ENCODE results near the gene GNPTG. TPM values are rescaled to one million over a fixed set of nuclear protein-coding genes. Genes with fewer than 3 reads are reported as not detected.

Gene GNPTG
- total and polyA plus RNA-seq, 9 of the 15 experiments (the other 6 are each of a cell fraction or from before 2014, with no cell fraction given): 0.69 to 33.3 (median 13.6) TPM

DNA sequence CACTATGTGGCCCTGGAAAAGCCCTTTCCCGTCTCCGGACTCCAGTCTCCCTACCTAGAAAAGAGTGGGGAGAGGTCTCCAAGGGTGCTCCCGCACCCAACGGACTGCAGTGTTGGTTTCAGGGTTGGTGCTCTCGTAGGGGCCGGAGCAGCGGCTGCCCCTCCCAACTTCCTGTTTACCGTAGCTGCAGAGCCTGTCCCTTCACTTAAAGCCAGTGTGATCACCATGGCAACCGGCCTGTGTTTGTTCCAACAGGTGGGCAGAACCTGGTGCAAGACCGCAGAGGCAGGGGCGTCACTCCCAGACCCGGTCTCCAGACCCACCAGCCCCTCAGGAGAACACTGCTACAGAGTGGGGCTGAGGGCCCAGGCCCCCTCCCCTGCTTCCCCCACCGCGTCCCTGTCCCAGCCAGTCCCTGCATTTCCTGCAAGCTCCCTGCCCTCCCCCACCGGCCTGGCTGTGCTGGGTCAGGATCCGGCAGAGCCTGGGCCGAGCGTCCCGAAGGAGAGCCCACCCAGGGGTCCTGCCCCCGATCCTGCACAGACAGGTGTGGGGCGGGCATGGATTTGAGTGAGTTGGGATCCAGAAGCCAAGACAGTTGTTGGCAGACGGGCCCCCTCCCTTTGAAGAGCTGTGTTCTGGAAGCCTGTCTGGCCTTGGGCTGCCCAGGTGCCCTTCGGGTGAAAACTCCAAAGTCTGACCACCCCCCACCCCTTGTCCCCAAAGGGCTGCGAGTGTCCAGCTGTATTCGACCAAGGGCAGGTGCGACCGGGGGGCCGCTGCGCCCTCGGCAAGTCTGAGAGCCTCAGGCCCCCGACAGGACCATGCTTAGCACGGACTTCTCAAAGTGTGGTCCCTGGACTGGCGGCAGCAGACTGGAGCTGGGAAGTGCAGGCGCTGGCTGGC, 19.8 kb upstream of the GNPTG start (continued):
- TF ChIP-seq ZBTB40 (IDR thresholded peaks at IDR 0.05): 0 out of 2 replicates have a peak, but pooled peaks have one; percentile 42
- TF ChIP-seq ZBTB40 (CRISPR knock-in tag; IDR thresholded peaks at IDR 0.05): no peak
- TF ChIP-seq FOXA1 (IDR thresholded peaks at IDR 0.05; ENCODE audit: borderline replicate concordance): no peak
- TF ChIP-seq ZFX (CRISPR knock-in tag; IDR thresholded peaks at IDR 0.05): peak; percentile 41; the same call in 1 of the 2 replicates
- no peak for TF ChIP-seq ZNF224 (CRISPR knock-in tag; IDR thresholded peaks at IDR 0.05)
- TF ChIP-seq ELF1 (tag; IDR thresholded peaks at IDR 0.05): peak; percentile 61
- TF ChIP-seq KLF16 (IDR thresholded peaks at IDR 0.05): no peak
- TF ChIP-seq TGIF2 (CRISPR knock-in tag; IDR thresholded peaks at IDR 0.05): no peak
- TF ChIP-seq MCM2 (IDR thresholded peaks at IDR 0.05; ENCODE audit: low read depth): no peak
- no peak for TF ChIP-seq CREBBP (IDR thresholded peaks at IDR 0.05; ENCODE audit: low read depth, low read length)
- TF ChIP-seq TSC22D4 (tag; IDR thresholded peaks at IDR 0.05): no peak
- TF ChIP-seq ETV1 (tag; conservative IDR thresholded peaks at IDR 0.05; ENCODE audit: low read depth): peak; percentile 50; the same call in 1 of the 2 replicates
- TF ChIP-seq PTTG1 (tag; IDR thresholded peaks at IDR 0.05; ENCODE audit: low read depth): no peak
- TF ChIP-seq, protein P1, sequence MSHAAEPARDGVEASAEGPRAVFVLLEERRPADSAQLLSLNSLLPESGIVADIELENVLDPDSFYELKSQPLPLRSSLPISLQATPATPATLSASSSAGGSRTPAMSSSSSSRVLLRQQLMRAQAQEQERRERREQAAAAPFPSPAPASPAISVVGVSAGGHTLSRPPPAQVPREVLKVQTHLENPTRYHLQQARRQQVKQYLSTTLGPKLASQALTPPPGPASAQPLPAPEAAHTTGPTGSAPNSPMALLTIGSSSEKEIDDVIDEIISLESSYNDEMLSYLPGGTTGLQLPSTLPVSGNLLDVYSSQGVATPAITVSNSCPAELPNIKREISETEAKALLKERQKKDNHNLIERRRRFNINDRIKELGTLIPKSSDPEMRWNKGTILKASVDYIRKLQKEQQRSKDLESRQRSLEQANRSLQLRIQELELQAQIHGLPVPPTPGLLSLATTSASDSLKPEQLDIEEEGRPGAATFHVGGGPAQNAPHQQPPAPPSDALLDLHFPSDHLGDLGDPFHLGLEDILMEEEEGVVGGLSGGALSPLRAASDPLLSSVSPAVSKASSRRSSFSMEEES (CRISPR knock-in tag; IDR thresholded peaks at IDR 0.05): no peak
- TF ChIP-seq, protein P2, sequence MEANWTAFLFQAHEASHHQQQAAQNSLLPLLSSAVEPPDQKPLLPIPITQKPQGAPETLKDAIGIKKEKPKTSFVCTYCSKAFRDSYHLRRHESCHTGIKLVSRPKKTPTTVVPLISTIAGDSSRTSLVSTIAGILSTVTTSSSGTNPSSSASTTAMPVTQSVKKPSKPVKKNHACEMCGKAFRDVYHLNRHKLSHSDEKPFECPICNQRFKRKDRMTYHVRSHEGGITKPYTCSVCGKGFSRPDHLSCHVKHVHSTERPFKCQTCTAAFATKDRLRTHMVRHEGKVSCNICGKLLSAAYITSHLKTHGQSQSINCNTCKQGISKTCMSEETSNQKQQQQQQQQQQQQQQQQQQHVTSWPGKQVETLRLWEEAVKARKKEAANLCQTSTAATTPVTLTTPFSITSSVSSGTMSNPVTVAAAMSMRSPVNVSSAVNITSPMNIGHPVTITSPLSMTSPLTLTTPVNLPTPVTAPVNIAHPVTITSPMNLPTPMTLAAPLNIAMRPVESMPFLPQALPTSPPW (CRISPR knock-in tag; IDR thresholded peaks at IDR 0.05): peak; percentile 87
- TF ChIP-seq BCL6 (CRISPR knock-in tag; IDR thresholded peaks at IDR 0.05): no peak
- no peak for TF ChIP-seq MCM3 (IDR thresholded peaks at IDR 0.05)
